WTC11 (cell line): ENCODE measurements around the gene DPEP2. TPM values are rescaled to one million over a fixed set of nuclear protein-coding genes. Genes with fewer than 3 reads are reported as not detected.
"Not testable (repeated sequence)": the region's sequence is repeated elsewhere in the genome, so short reads cannot be mapped to it uniquely, and the experiment has no call there.

Source experiments
- ATAC-seq: fragments of 200-7000 bp; cut with Tn5 transposase; 2 replicates; pipeline ENCODE4 v1.10.0; 2021; ENCODE audit warnings: mild to moderate bottlenecking, moderate library complexity
- CTCF ChIA-PET: fragments of 300-600 bp; sonication (Branson Sonifier 250); formaldehyde crosslinking; loops from one replicate; lab custom pipeline; 2021; ENCODE audit warnings: antibody characterized with exemption; lab: Charles Lee
- POLR2A ChIA-PET: fragments of 350-600 bp; sonication (Branson Sonifier 250); formaldehyde crosslinking; loops from one replicate; lab custom pipeline; 2021; ENCODE audit warnings: antibody characterized with exemption; lab: Charles Lee
- DNase-seq: peaks from one replicate; pipeline ENCODE4 v3.0.0; 2021; ENCODE audit warnings: low spot score
- H3K27ac Mint-ChIP-seq: 2 replicates; pipeline ENCODE4 v1.8.0; 2021; ENCODE audit warnings: mixed read lengths
- H3K27me3 Mint-ChIP-seq: 2 replicates; pipeline ENCODE4 v1.8.0; 2021; ENCODE audit warnings: low read depth, mild to moderate bottlenecking, moderate library complexity, mixed read lengths
- H3K36me3 Mint-ChIP-seq: 2 replicates; pipeline ENCODE4 v1.8.0; 2021; ENCODE audit warnings: mixed read lengths
- H3K4me1 Mint-ChIP-seq: 2 replicates; pipeline ENCODE4 v1.8.0; 2022; ENCODE audit warnings: mixed read lengths
- H3K4me3 Mint-ChIP-seq: 2 replicates; pipeline ENCODE4 v1.8.0; 2021; ENCODE audit warnings: mild to moderate bottlenecking, moderate library complexity, mixed read lengths
- H3K9me3 Mint-ChIP-seq: 2 replicates; pipeline ENCODE4 v1.8.0; 2021; ENCODE audit warnings: mixed read lengths
- ATF3 ChIP-seq: sonication (generic); formaldehyde crosslinking; conservative IDR thresholded peaks from 2 replicates; pipeline ENCODE4 v1.8.1; 2022; ENCODE audit warnings: mild to moderate bottlenecking, missing genetic modification reagents
- E2F5 ChIP-seq: sonication (generic); formaldehyde crosslinking; IDR thresholded peaks from 2 replicates; pipeline ENCODE4 v1.8.1; 2022; ENCODE audit warnings: mild to moderate bottlenecking, moderate library complexity, missing genetic modification reagents
- ELF4 ChIP-seq: sonication (generic); formaldehyde crosslinking; IDR thresholded peaks from 2 replicates; pipeline ENCODE4 v1.8.1; 2022; ENCODE audit warnings: low read depth, mild to moderate bottlenecking, moderate library complexity, missing genetic modification reagents
- ESRRA ChIP-seq: sonication (generic); formaldehyde crosslinking; IDR thresholded peaks from 2 replicates; pipeline ENCODE4 v1.8.1; 2022; ENCODE audit warnings: mild to moderate bottlenecking, missing genetic modification reagents, borderline replicate concordance
- ETV6 ChIP-seq: sonication (generic); formaldehyde crosslinking; IDR thresholded peaks from 2 replicates; pipeline ENCODE4 v1.8.1; 2022; ENCODE audit warnings: mild to moderate bottlenecking, missing genetic modification reagents
- FOXP4 ChIP-seq: sonication (generic); formaldehyde crosslinking; IDR thresholded peaks from 2 replicates; pipeline ENCODE4 v1.8.0; 2022; ENCODE audit warnings: mild to moderate bottlenecking, missing genetic modification reagents
- JAZF1 ChIP-seq: fragments of 250-450 bp; sonication (Bioruptor Pico); IDR thresholded peaks from 2 replicates; pipeline ENCODE4 v1.9.0; 2021; ENCODE audit warnings: moderate library complexity, mild to moderate bottlenecking, inconsistent platforms
- NFYB ChIP-seq: sonication (generic); formaldehyde crosslinking; conservative IDR thresholded peaks from 2 replicates; pipeline ENCODE4 v1.8.0; 2022; ENCODE audit warnings: low read depth, missing genetic modification reagents
- NR2C2 ChIP-seq: sonication (generic); formaldehyde crosslinking; IDR thresholded peaks from 2 replicates; pipeline ENCODE4 v1.8.0; 2022; ENCODE audit warnings: mild to moderate bottlenecking, missing genetic modification reagents
- SMAD3 ChIP-seq: sonication (generic); formaldehyde crosslinking; IDR thresholded peaks from 2 replicates; pipeline ENCODE4 v1.8.0; 2022; ENCODE audit warnings: missing genetic modification reagents, mild to moderate bottlenecking, borderline replicate concordance
- SP1 ChIP-seq: sonication (generic); formaldehyde crosslinking; conservative IDR thresholded peaks from 2 replicates; pipeline ENCODE4 v1.8.1; 2022; ENCODE audit warnings: missing genetic modification reagents
- TCF7 ChIP-seq: sonication (generic); formaldehyde crosslinking; IDR thresholded peaks from 2 replicates; pipeline ENCODE4 v1.8.0; 2022; ENCODE audit warnings: mild to moderate bottlenecking, low read depth, missing genetic modification reagents, moderate library complexity
- TEAD4 ChIP-seq: sonication (generic); formaldehyde crosslinking; IDR thresholded peaks from 2 replicates; pipeline ENCODE4 v1.8.0; 2022; ENCODE audit warnings: mild to moderate bottlenecking, missing genetic modification reagents
- ZBTB43 ChIP-seq: sonication (generic); formaldehyde crosslinking; IDR thresholded peaks from 2 replicates; pipeline ENCODE4 v1.8.1; 2023; ENCODE audit warnings: mild to moderate bottlenecking, missing genetic modification reagents
- ZNF121 ChIP-seq: sonication (generic); formaldehyde crosslinking; IDR thresholded peaks from 2 replicates; pipeline ENCODE4 v1.8.0; 2023; ENCODE audit warnings: missing genetic modification reagents
- ZNF423 ChIP-seq: fragments of 250-450 bp; sonication (Bioruptor Pico); IDR thresholded peaks from 2 replicates; pipeline ENCODE4 v2.1.2; 2022; ENCODE audit warnings: mild to moderate bottlenecking, moderate library complexity
- ZSCAN18 ChIP-seq: fragments of 250-450 bp; sonication (Bioruptor Pico); IDR thresholded peaks from 2 replicates; pipeline ENCODE4 v2.1.2; 2022; ENCODE audit warnings: mild to moderate bottlenecking, moderate library complexity
- total RNA-seq: library from RNA; stranded (reverse); gene quantifications from 3 replicates; pipeline ENCODE4 v1.2.3, GENCODE V29; 2021
- TF ChIP-seq, protein P1 (sequence below): sonication (generic); formaldehyde crosslinking; IDR thresholded peaks from 2 replicates; pipeline ENCODE4 v1.8.0; 2022; ENCODE audit warnings: mild to moderate bottlenecking, missing genetic modification reagents
- TF ChIP-seq, protein P2 (sequence below): sonication (generic); formaldehyde crosslinking; IDR thresholded peaks from 2 replicates; pipeline ENCODE4 v1.8.1; 2023; ENCODE audit warnings: mild to moderate bottlenecking, missing genetic modification reagents
- TF ChIP-seq, protein P3 (sequence below): sonication (generic); formaldehyde crosslinking; IDR thresholded peaks from 2 replicates; pipeline ENCODE4 v1.8.0; 2022; ENCODE audit warnings: mild to moderate bottlenecking, missing genetic modification reagents

Gene DPEP2
- total RNA-seq, 1 experiment from 2014 or later = 0.13 TPM

DNA sequence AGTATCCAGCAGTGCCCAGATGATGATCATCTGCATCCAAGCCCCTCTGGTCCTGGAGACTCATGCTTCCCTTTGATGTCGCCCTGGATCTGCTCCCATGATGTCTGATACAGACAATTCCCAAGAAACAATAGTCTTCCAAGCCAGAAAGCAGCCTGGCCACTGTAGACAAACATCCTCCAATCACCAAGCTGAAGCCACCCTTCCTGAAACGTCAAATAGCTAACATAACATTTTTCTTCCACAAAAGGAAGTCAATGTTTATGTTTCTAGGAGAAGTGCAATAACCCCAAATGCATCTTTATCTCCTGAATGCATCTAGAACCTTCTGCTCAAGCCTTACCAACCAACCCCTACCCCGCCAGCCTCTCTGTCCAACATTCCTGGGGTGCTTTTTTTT is 1.2 kb upstream of the DPEP2 start:
- no peak for DNase-seq
- POLR2A ChIA-PET = no interaction called here
- no peak for ATAC-seq
- TF ChIP-seq TEAD4 (CRISPR knock-in tag) = no peak
- no peak for TF ChIP-seq E2F5 (CRISPR knock-in tag)
- TF ChIP-seq JAZF1 (CRISPR knock-in tag) = no peak
- TF ChIP-seq ZBTB43 (CRISPR knock-in tag) = no peak
- no peak for TF ChIP-seq SMAD3 (CRISPR knock-in tag)
- TF ChIP-seq, protein P1, sequence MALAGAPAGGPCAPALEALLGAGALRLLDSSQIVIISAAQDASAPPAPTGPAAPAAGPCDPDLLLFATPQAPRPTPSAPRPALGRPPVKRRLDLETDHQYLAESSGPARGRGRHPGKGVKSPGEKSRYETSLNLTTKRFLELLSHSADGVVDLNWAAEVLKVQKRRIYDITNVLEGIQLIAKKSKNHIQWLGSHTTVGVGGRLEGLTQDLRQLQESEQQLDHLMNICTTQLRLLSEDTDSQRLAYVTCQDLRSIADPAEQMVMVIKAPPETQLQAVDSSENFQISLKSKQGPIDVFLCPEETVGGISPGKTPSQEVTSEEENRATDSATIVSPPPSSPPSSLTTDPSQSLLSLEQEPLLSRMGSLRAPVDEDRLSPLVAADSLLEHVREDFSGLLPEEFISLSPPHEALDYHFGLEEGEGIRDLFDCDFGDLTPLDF (CRISPR knock-in tag) = no peak
- no peak for TF ChIP-seq SP1 (CRISPR knock-in tag)
- no peak for TF ChIP-seq FOXP4 (CRISPR knock-in tag)
- TF ChIP-seq, all 79 proteins: peak for 0
- Mint-ChIP-seq H3K27me3 (no peaks in the 10 kb centered on the region), H3K27ac (no peak overlapping the region), H3K36me3 (no peaks in the 10 kb centered on the region), H3K4me3 (no peak overlapping the region), H3K9me3 (peaks cover 4% of the 10 kb centered on the region), H3K4me1 (peaks cover under 1% of the 10 kb centered on the region)
- CTCF ChIA-PET = no interaction called here

GRCh38 chr16:67999985-68000384 is 701 bp upstream of the DPEP2 start:
- Mint-ChIP-seq H3K27ac (no peak overlapping the region), H3K4me1 (no peaks in the 10 kb centered on the region), H3K4me3 (no peak overlapping the region), H3K27me3 (no peaks in the 10 kb centered on the region), H3K36me3 (no peaks in the 10 kb centered on the region), H3K9me3 (peaks cover 4% of the 10 kb centered on the region)
- TF ChIP-seq ATF3 (CRISPR knock-in tag) (no peak), ETV6 (CRISPR knock-in tag) (no peak), SP1 (CRISPR knock-in tag) (no peak), ELF4 (CRISPR knock-in tag) (no peak), TCF7 (CRISPR knock-in tag) (no peak), NR2C2 (CRISPR knock-in tag) (no peak), ZNF423 (CRISPR knock-in tag) (no peak), NFYB (CRISPR knock-in tag) (no peak), ZNF121 (CRISPR knock-in tag) (no peak), ESRRA (CRISPR knock-in tag) (no peak), ZSCAN18 (CRISPR knock-in tag) (no peak)
- TF ChIP-seq, protein P2, sequence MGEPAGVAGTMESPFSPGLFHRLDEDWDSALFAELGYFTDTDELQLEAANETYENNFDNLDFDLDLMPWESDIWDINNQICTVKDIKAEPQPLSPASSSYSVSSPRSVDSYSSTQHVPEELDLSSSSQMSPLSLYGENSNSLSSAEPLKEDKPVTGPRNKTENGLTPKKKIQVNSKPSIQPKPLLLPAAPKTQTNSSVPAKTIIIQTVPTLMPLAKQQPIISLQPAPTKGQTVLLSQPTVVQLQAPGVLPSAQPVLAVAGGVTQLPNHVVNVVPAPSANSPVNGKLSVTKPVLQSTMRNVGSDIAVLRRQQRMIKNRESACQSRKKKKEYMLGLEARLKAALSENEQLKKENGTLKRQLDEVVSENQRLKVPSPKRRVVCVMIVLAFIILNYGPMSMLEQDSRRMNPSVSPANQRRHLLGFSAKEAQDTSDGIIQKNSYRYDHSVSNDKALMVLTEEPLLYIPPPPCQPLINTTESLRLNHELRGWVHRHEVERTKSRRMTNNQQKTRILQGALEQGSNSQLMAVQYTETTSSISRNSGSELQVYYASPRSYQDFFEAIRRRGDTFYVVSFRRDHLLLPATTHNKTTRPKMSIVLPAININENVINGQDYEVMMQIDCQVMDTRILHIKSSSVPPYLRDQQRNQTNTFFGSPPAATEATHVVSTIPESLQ = no peak
- TF ChIP-seq, protein P3, sequence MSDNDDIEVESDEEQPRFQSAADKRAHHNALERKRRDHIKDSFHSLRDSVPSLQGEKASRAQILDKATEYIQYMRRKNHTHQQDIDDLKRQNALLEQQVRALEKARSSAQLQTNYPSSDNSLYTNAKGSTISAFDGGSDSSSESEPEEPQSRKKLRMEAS (CRISPR knock-in tag) = no peak
- no peak for ATAC-seq
- DNase-seq = no peak
- POLR2A ChIA-PET = no interaction called here
- CTCF ChIA-PET = no interaction called here

DNA sequence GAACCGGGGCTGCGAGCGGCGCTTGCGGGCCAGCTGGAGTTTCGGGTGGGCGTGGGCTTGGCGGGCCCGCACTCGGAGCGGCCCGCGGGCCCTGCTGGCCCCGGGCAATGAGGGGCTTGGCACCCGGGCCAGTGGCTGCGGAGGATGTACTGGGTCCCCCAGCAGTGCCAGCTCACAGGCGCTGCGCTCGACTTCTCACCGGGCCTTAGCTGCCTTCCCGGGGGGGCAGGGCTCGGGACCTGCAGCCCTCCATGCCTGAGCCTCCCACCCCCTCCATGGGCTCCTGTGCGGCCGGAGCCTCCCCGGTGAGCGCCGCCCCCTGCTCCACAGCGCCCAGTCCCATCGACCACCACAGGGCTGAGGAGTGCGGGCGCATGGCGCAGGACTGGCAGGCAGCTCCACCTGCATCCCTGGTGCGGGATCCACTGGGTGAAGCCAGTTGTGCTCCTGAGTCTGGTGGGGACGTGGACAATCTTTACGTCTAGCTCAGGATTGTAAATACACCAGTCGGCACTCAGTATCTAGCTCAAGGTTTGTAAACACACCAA is 979 bp downstream of the DPEP2 start:
- CTCF ChIA-PET = interaction anchor here (1.3 to 1.4 kb wide), 2 partner anchors 18 to 42 kb away, joined by 3 to 8 read pairs; no protein-coding TSS in a partner anchor
- H3K4me3 Mint-ChIP-seq, ATAC-seq, H3K27me3 Mint-ChIP-seq, DNase-seq, H3K4me1 Mint-ChIP-seq, H3K27ac Mint-ChIP-seq, H3K9me3 Mint-ChIP-seq, H3K36me3 Mint-ChIP-seq, POLR2A ChIA-PET: not testable (repeated sequence)
